H9 (cell line): ENCODE data around the gene MRC2. TPM values are rescaled to one million over a fixed set of nuclear protein-coding genes. Genes with fewer than 3 reads are reported as not detected.

Experiments used
- DNase-seq: peaks from one replicate; pipeline ENCODE4 v3.0.0-alpha.2; 2017
- H2AFZ ChIP-seq: one replicate; pipeline ENCODE4 v1.6.1; 2013; ENCODE audit warnings: mild to moderate bottlenecking, low read length, control low read depth, moderate library complexity
- H2AK5ac ChIP-seq: 2 replicates; pipeline ENCODE4 v1.6.1; 2013; ENCODE audit warnings: low read length, control low read depth, mixed read lengths; ENCODE audit not compliant: insufficient read length
- H2BK120ac ChIP-seq: one replicate; pipeline ENCODE4 v1.6.1; 2013; ENCODE audit warnings: low read depth, mild to moderate bottlenecking, low read length, control low read depth, inconsistent platforms; ENCODE audit not compliant: poor library complexity, severe bottlenecking
- H2BK12ac ChIP-seq: 2 replicates; pipeline ENCODE4 v1.6.1; 2013; ENCODE audit warnings: low read length, control low read depth, mixed read lengths, low read depth; ENCODE audit not compliant: insufficient read length
- H2BK15ac ChIP-seq: 2 replicates; pipeline ENCODE4 v1.6.1; 2013; ENCODE audit warnings: low read depth, low read length, control low read depth
- H2BK20ac ChIP-seq: one replicate; pipeline ENCODE4 v1.6.1; 2013; ENCODE audit warnings: low read depth, mild to moderate bottlenecking, low read length, control low read depth, inconsistent platforms; ENCODE audit not compliant: poor library complexity, severe bottlenecking
- H2BK5ac ChIP-seq: 2 replicates; pipeline ENCODE4 v1.6.1; 2013; ENCODE audit warnings: low read length, control low read depth, mixed read lengths; ENCODE audit not compliant: insufficient read length
- H3K14ac ChIP-seq: 2 replicates; pipeline ENCODE4 v1.6.1; 2013; ENCODE audit warnings: low read length, control low read depth; ENCODE audit not compliant: insufficient read depth
- H3K18ac ChIP-seq: 2 replicates; pipeline ENCODE4 v1.6.1; 2013; ENCODE audit warnings: low read depth, mild to moderate bottlenecking, mixed read lengths, low read length, control low read depth; ENCODE audit not compliant: insufficient read length
- H3K23ac ChIP-seq: 2 replicates; pipeline ENCODE4 v1.6.1; 2013; ENCODE audit warnings: low read length, control low read depth, mixed read lengths, low read depth; ENCODE audit not compliant: insufficient read length
- H3K23me2 ChIP-seq: 2 replicates; pipeline ENCODE4 v1.6.1; 2013; ENCODE audit warnings: low read depth, mild to moderate bottlenecking, mixed read lengths, low read length, control low read depth; ENCODE audit not compliant: insufficient read length, poor library complexity, severe bottlenecking
- H3K27ac ChIP-seq: 2 replicates; pipeline ENCODE4 v1.5.1; 2013; ENCODE audit warnings: low read length, control low read depth, mixed read lengths, low read depth; ENCODE audit not compliant: insufficient read length
- H3K27me3 ChIP-seq: 2 replicates; pipeline ENCODE4 v1.6.1; 2013; ENCODE audit warnings: low read length, control low read depth, inconsistent platforms; ENCODE audit not compliant: insufficient read depth
- H3K4ac ChIP-seq: 2 replicates; pipeline ENCODE4 v1.6.1; 2013; ENCODE audit warnings: low read depth, mild to moderate bottlenecking, control low read depth, inconsistent platforms, low read length, moderate library complexity
- H3K4me1 ChIP-seq: 2 replicates; pipeline ENCODE4 v1.6.1; 2013; ENCODE audit warnings: low read length, control low read depth, inconsistent platforms; ENCODE audit not compliant: insufficient read depth
- H3K4me2 ChIP-seq: 2 replicates; pipeline ENCODE4 v1.6.1; 2013; ENCODE audit warnings: low read length, control low read depth, mixed read lengths; ENCODE audit not compliant: insufficient read length, insufficient read depth
- H3K56ac ChIP-seq: 2 replicates; pipeline ENCODE4 v1.6.1; 2013; ENCODE audit warnings: low read depth, mild to moderate bottlenecking, mixed read lengths, low read length, control low read depth; ENCODE audit not compliant: insufficient read length
- H3K79me1 ChIP-seq: 2 replicates; pipeline ENCODE4 v1.6.1; 2013; ENCODE audit warnings: low read depth, mild to moderate bottlenecking, moderate library complexity, low read length, control low read depth, inconsistent platforms; ENCODE audit not compliant: insufficient read depth, poor library complexity, severe bottlenecking
- H3K79me2 ChIP-seq: 2 replicates; pipeline ENCODE4 v1.6.1; 2013; ENCODE audit warnings: low read length, control low read depth, inconsistent platforms; ENCODE audit not compliant: insufficient read depth
- H3K9ac ChIP-seq: 2 replicates; pipeline ENCODE4 v1.6.1; 2013; ENCODE audit warnings: low read length, control low read depth, mixed read lengths; ENCODE audit not compliant: insufficient read length; ENCODE audit errors: extremely low read depth
- H3K9me3 ChIP-seq: one replicate; pipeline ENCODE4 v1.6.1; 2013; ENCODE audit warnings: low read depth, low read length, inconsistent platforms; ENCODE audit not compliant: control insufficient read depth
- H3T11ph ChIP-seq: one replicate; pipeline ENCODE4 v1.6.1; 2013; ENCODE audit warnings: mild to moderate bottlenecking, low read length, control low read depth, inconsistent platforms
- H4K20me1 ChIP-seq: one replicate; pipeline ENCODE4 v1.6.1; 2013; ENCODE audit not compliant: control insufficient read depth, insufficient read length, insufficient read depth
- H4K5ac ChIP-seq: 2 replicates; pipeline ENCODE4 v1.6.1; 2013; ENCODE audit warnings: low read depth, mild to moderate bottlenecking, mixed read lengths, low read length, control low read depth; ENCODE audit not compliant: insufficient read length
- H4K8ac ChIP-seq: replicated peaks from 2 replicates; pipeline ENCODE4 v1.6.1; 2013; ENCODE audit warnings: low read length, control low read depth, mixed read lengths, low read depth; ENCODE audit not compliant: insufficient read length
- H4K91ac ChIP-seq: 2 replicates; pipeline ENCODE4 v1.6.1; 2013; ENCODE audit warnings: low read depth, mild to moderate bottlenecking, moderate library complexity, mixed read lengths, low read length, control low read depth; ENCODE audit not compliant: insufficient read length
- H3K27ac Mint-ChIP-seq, 3 experiments: 2 replicates in 2 of 3; 3 replicates in 1 of 3; pipeline ENCODE4 v1.8.0; 2020 to 2021; ENCODE audit warnings: mixed read lengths in 3 of 3, mild to moderate bottlenecking in 1 of 3, moderate library complexity in 1 of 3
- H3K27me3 Mint-ChIP-seq: 2 replicates; pipeline ENCODE4 v1.8.0; 2021; ENCODE audit warnings: low read depth, mild to moderate bottlenecking, moderate library complexity, mixed read lengths
- H3K36me3 Mint-ChIP-seq, 3 experiments: 2 replicates in 2 of 3; 3 replicates in 1 of 3; pipeline ENCODE4 v1.8.0; 2020 to 2021; ENCODE audit warnings: low read depth in 3 of 3, mixed read lengths in 3 of 3; ENCODE audit not compliant: insufficient read depth in 1 of 3
- H3K4me1 Mint-ChIP-seq, 2 experiments: 2 replicates each; pipeline ENCODE4 v1.8.0; 2020; ENCODE audit warnings: mixed read lengths in 2 of 2
- H3K4me3 Mint-ChIP-seq, 2 experiments: 2 replicates in 1 of 2; 3 replicates in 1 of 2; pipeline ENCODE4 v1.8.0; 2020 to 2021; ENCODE audit warnings: mild to moderate bottlenecking in 2 of 2, mixed read lengths in 2 of 2, moderate library complexity in 1 of 2
- H3K9me3 Mint-ChIP-seq, 2 experiments: 2 replicates in 1 of 2; 3 replicates in 1 of 2; pipeline ENCODE4 v1.8.0; 2020; ENCODE audit warnings: mild to moderate bottlenecking in 2 of 2, mixed read lengths in 2 of 2, moderate library complexity in 1 of 2
- WGBS: extraction: QIAGEN DNeasy Blood & Tissue Kit; methylation state at CpG from one replicate; pipeline ENCODE4 v1.1.7; 2013; ENCODE audit warnings: missing lambda C conversion rate, low lambda C conversion rate, mixed read lengths; ENCODE audit not compliant: insufficient read length; ENCODE audit errors: extremely low coverage; 5-methylcytosine and 5-hydroxymethylcytosine counted together
- total RNA-seq: library from RNA; stranded (reverse); gene quantifications from 2 replicates; pipeline ENCODE4 v1.2.1, GENCODE V29; 2021
- TF ChIP-seq, protein P1 (sequence below): fragments of 200-600 bp; sonication (generic); conservative IDR thresholded peaks from 3 replicates; pipeline ENCODE4 v1.8.0; 2021; ENCODE audit warnings: antibody characterized with exemption, mild to moderate bottlenecking

MRC2 gene
- total RNA-seq, 1 experiment from 2014 or later: 18.7 TPM

DNA sequence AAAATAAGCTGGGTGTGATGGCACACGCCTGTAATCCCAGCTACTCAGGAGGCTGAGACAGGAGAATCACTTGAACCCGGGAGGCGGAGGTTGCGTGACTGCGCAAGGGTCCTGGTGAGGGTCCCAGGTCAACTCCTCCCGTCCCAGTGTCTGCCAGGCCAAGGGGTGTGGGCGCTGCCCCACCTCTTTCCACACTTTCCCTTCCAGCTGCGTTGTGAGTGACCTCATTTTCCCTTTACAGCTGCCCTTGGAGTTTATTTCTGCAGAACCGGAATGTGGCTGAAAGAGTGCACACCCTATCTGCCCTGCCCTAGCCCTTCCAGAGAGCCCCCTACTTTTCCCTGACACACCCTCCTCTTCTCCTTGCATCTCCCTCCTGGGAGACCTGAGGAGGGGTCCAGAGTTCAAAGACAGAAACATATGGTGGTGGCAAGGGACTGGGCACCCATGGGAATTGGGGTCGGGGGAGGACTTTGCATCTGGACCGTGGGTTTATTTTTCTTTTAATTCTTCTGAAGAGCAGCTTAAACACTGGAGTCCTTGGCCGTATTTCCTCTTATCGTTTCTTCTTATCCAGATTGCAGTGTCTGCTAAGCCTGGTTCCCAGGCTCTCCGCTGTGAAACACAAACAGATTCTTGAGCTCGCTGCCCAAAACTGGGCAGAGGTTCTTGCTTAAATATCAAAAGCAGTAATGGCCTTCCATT is 20.9 kb downstream of the MRC2 start:
- no CpG with 5 or more reads among the region's 15 CpGs for WGBS
- Histone ChIP-seq H2BK12ac (no peak overlapping the region), H3K14ac (no peak overlapping the region), H3K9ac (no peak overlapping the region), H2AFZ (no peak overlapping the region), H2AK5ac (no peak overlapping the region), H3K79me1 (no peaks in the 10 kb centered on the region), H3T11ph (no peak overlapping the region), H3K79me2 (no peaks in the 10 kb centered on the region), H4K5ac (no peak overlapping the region), H3K18ac (no peak overlapping the region), H2BK20ac (no peak overlapping the region), H3K27ac (no peak overlapping the region), H4K8ac (no peak overlapping the region), H3K27me3 (no peaks in the 10 kb centered on the region; the same call in 1 of the 2 replicates), H3K4me2 (no peak overlapping the region), H3K4ac (no peak overlapping the region), H3K23me2 (peaks cover 11% of the 10 kb centered on the region), H3K4me1 (no peaks in the 10 kb centered on the region; the same call in 1 of the 2 replicates), H2BK120ac (no peak overlapping the region), H3K9me3 (no peaks in the 10 kb centered on the region), H4K91ac (no peak overlapping the region), H4K20me1 (no peaks in the 10 kb centered on the region), H2BK15ac (no peak overlapping the region), H3K56ac (no peak overlapping the region), H3K23ac (no peak overlapping the region), H2BK5ac (no peak overlapping the region)
- H3K27me3 Mint-ChIP-seq: peaks cover 20% of the 10 kb centered on the region
- no peaks in the 10 kb centered on the region for H3K36me3 Mint-ChIP-seq
- H3K27ac Mint-ChIP-seq: peak overlapping the region in 2 of 3 experiments; percentile 58 to 91; a peak in 2 of 7 replicates
- no peak overlapping the region for H3K4me3 Mint-ChIP-seq
- no peaks in the 10 kb centered on the region for H3K9me3 Mint-ChIP-seq
- no peak for DNase-seq
- TF ChIP-seq, protein P1, sequence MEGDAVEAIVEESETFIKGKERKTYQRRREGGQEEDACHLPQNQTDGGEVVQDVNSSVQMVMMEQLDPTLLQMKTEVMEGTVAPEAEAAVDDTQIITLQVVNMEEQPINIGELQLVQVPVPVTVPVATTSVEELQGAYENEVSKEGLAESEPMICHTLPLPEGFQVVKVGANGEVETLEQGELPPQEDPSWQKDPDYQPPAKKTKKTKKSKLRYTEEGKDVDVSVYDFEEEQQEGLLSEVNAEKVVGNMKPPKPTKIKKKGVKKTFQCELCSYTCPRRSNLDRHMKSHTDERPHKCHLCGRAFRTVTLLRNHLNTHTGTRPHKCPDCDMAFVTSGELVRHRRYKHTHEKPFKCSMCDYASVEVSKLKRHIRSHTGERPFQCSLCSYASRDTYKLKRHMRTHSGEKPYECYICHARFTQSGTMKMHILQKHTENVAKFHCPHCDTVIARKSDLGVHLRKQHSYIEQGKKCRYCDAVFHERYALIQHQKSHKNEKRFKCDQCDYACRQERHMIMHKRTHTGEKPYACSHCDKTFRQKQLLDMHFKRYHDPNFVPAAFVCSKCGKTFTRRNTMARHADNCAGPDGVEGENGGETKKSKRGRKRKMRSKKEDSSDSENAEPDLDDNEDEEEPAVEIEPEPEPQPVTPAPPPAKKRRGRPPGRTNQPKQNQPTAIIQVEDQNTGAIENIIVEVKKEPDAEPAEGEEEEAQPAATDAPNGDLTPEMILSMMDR: no peak
- H3K4me1 Mint-ChIP-seq: peaks cover 26 to 33% of the 10 kb centered on the region in 2 experiments
